DOHH2 (cell line): ENCODE data around the gene MARCHF10.

ENCODE experiments used
- CTCF ChIP-seq: fragments of 200-600 bp; sonication (generic); IDR thresholded peaks from one replicate; pipeline ENCODE4 v1.5.1; 2014; ENCODE audit warnings: antibody characterized with exemption, mild to moderate bottlenecking, low read depth, low read length; ENCODE audit not compliant: poor library complexity, severe bottlenecking
- EZH2phosphoT487 ChIP-seq: fragments of 200-600 bp; sonication (generic); IDR thresholded peaks from 2 replicates; pipeline ENCODE4 v1.6.1; 2017; ENCODE audit warnings: borderline replicate concordance, mild to moderate bottlenecking, antibody characterized with exemption, low read length, moderate library complexity, mixed read lengths

GRCh38 chr17:62703261-62703775 lies 104.8 kb downstream of the MARCHF10 start:
- TF ChIP-seq CTCF (no peak), EZH2phosphoT487 (no peak)
